OCI-LY3 (cell line): ENCODE data around the gene IL16.

ENCODE experiments used
- H2AFZ ChIP-seq: fragments of 200-600, 300-600 bp; shearing (Covaris generic); 2 replicates; pipeline ENCODE4 v1.6.0; 2014; ENCODE audit warnings: antibody characterized with exemption, low read depth, low read length
- H3K27ac ChIP-seq: fragments of 200-600, 300-600 bp; sonication (generic); 2 replicates; pipeline ENCODE4 v1.5.1; 2014; ENCODE audit warnings: mild to moderate bottlenecking, low read length, moderate library complexity, mixed read lengths
- H3K27me3 ChIP-seq: fragments of 200-600, 300-600 bp; sonication (generic); 2 replicates; pipeline ENCODE4 v1.6.1; 2014; ENCODE audit warnings: low read depth, low read length, mixed read lengths
- H3K36me3 ChIP-seq: fragments of 200-600, 300-600 bp; sonication (generic); replicated peaks from 2 replicates; pipeline ENCODE3; 2014; ENCODE audit warnings: low read depth, low read length, mixed read lengths
- H3K4me1 ChIP-seq: fragments of 300-600, 200-600 bp; sonication (generic); 2 replicates; pipeline ENCODE4 v1.6.1; 2014; ENCODE audit warnings: low read length, mixed read lengths
- H3K4me2 ChIP-seq: fragments of 200-600, 300-600 bp; sonication (generic); 2 replicates; pipeline ENCODE4 v1.6.1; 2014; ENCODE audit warnings: low read length, mixed read lengths
- H3K4me3 ChIP-seq: fragments of 300-600, 200-600 bp; sonication (generic); 2 replicates; pipeline ENCODE4 v1.5.1; 2014; ENCODE audit warnings: antibody characterized with exemption, mild to moderate bottlenecking, low read length, moderate library complexity
- H3K79me2 ChIP-seq: fragments of 300-600, 200-600 bp; shearing (Covaris generic); 2 replicates; pipeline ENCODE4 v1.6.1; 2014; ENCODE audit warnings: mild to moderate bottlenecking, low read length, mixed read lengths
- H3K9ac ChIP-seq: fragments of 300-600, 200-600 bp; shearing (Covaris generic); 2 replicates; pipeline ENCODE4 v1.6.0; 2014; ENCODE audit warnings: mild to moderate bottlenecking, low read length, moderate library complexity
- H3K9me3 ChIP-seq: fragments of 200-600, 300-600 bp; shearing (Covaris generic); 2 replicates; pipeline ENCODE4 v1.6.1; 2014; ENCODE audit warnings: low read length, mixed read lengths; ENCODE audit not compliant: insufficient read depth
- H4K20me1 ChIP-seq: fragments of 200-600, 300-600 bp; sonication (generic); 2 replicates; pipeline ENCODE4 v1.6.1; 2016; ENCODE audit warnings: low read length, mixed read lengths; ENCODE audit not compliant: insufficient read depth
- EZH2phosphoT487 ChIP-seq: fragments of 200-600 bp; shearing (Covaris generic); IDR thresholded peaks from 2 replicates; pipeline ENCODE4 v1.6.1; 2018; ENCODE audit warnings: antibody characterized with exemption, mixed run types, low read depth
- TF ChIP-seq, protein P1 (sequence below): fragments of 200-600, 300-600 bp; sonication (generic); IDR thresholded peaks from 2 replicates; pipeline ENCODE4 v1.5.1; 2014; ENCODE audit warnings: antibody characterized with exemption, low read length, low read depth

The IL16 gene

DNA sequence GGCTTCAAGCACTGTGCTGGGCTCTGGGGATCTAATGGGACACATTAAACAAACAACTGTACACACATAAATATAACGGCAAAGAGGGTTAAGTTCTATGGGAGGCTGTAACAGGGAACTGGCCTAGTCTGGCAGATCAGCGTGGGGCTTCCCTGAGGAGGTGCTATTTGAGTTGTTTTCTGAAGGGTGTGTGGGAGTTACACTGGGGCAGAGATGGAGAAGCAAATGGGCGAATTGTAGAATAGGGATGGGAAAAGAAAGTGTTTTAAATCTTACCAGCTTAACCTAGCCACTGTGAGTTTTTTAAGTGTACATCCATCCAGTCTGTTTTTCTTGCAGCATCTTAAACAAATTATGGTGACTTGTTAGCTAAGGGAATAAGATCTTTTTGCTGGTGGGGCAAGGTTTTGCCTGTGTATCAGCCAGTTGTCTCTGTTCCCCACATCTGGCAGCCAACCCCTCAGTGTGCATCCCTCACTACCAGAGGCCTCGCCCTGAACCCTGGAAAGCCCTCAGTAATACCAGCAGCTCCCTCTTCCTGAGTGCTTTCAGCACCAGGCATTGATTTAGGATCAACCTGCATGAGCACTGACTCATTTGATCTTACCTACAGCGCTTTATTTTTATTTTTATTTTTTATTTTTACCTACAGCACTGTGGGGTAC lies 10.9 kb upstream of the IL16 start:
- Histone ChIP-seq H3K9ac (no peak overlapping the region), H3K4me1 (no peaks in the 10 kb centered on the region), H4K20me1 (no peaks in the 10 kb centered on the region), H3K79me2 (no peaks in the 10 kb centered on the region), H3K4me2 (no peak overlapping the region), H3K36me3 (no peaks in the 10 kb centered on the region), H3K27me3 (peaks cover 27% of the 10 kb centered on the region), H3K27ac (no peak overlapping the region), H3K9me3 (no peaks in the 10 kb centered on the region), H2AFZ (no peak overlapping the region), H3K4me3 (no peak overlapping the region)
- TF ChIP-seq, protein P1, sequence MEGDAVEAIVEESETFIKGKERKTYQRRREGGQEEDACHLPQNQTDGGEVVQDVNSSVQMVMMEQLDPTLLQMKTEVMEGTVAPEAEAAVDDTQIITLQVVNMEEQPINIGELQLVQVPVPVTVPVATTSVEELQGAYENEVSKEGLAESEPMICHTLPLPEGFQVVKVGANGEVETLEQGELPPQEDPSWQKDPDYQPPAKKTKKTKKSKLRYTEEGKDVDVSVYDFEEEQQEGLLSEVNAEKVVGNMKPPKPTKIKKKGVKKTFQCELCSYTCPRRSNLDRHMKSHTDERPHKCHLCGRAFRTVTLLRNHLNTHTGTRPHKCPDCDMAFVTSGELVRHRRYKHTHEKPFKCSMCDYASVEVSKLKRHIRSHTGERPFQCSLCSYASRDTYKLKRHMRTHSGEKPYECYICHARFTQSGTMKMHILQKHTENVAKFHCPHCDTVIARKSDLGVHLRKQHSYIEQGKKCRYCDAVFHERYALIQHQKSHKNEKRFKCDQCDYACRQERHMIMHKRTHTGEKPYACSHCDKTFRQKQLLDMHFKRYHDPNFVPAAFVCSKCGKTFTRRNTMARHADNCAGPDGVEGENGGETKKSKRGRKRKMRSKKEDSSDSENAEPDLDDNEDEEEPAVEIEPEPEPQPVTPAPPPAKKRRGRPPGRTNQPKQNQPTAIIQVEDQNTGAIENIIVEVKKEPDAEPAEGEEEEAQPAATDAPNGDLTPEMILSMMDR, result no peak
- no peak for TF ChIP-seq EZH2phosphoT487

DNA sequence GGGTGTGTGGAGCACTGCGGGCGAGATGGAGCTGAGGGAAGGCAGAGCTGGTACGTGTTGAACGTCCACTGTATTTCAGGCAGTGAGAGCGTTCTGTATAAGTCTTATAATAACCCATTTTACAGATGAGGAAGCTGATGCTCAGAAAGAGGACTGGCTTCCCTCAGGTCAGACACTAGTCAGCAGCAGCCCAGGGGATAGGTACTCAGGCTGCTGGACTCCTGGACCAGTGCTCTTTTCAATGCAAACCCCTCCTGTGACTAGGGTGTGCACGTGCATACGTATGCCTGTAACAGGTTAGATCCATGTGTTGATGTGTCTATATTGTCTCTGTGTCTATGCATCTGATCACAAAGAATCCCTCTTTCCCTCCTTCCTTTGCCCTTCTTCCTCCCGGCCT lies 8.3 kb upstream of the IL16 start:
- no peak overlapping the region for H3K9ac ChIP-seq
- H3K4me2 ChIP-seq, result no peak overlapping the region
- peaks cover 12% of the 10 kb centered on the region for H3K27me3 ChIP-seq
- H3K36me3 ChIP-seq, result no peaks in the 10 kb centered on the region
- no peaks in the 10 kb centered on the region for H3K4me1 ChIP-seq
- no peak overlapping the region for H2AFZ ChIP-seq
- no peaks in the 10 kb centered on the region for H3K9me3 ChIP-seq
- H3K4me3 ChIP-seq, result no peak overlapping the region
- TF ChIP-seq, protein P1, result no peak
- no peak for TF ChIP-seq EZH2phosphoT487
- H4K20me1 ChIP-seq, result no peaks in the 10 kb centered on the region
- no peak overlapping the region for H3K27ac ChIP-seq
- H3K79me2 ChIP-seq, result no peaks in the 10 kb centered on the region

DNA sequence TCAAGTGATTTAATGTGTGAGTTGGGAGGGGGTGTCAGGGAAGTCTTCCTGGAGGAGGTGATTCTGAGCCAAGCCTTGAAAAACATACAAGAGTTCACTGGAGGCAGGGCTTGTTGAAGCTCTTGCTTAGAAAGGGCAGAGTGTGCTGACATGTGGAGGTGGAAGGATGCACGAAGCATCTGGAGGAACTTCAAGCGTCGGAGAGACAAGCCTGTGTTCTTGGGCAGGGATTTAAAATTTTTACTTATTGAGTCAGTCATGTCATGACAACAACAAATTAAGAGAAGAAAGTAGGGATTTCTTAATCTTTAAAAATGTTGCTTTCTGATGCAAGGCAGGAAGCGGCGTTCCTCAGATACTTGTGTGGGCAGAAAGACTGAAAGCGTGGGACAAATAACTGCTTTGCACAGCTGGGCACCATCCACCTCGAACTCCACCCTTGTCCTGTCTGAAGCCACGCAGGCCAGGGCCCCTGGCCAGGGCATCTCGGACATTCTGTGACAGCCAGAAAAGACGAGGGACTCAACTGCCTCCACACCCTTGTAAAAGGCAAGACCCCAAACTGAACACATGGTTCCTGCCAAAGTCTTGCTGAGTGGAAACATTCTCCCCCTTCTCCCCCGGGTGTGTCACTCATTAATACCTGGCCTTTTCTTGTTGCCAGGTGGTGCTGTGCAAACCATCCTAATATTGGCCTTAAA lies 6.9 kb upstream of the IL16 start:
- H2AFZ ChIP-seq, result no peak overlapping the region
- TF ChIP-seq, protein P1, result no peak
- TF ChIP-seq EZH2phosphoT487, result no peak
- no peak overlapping the region for H3K9ac ChIP-seq
- no peaks in the 10 kb centered on the region for H3K27me3 ChIP-seq
- no peak overlapping the region for H3K4me3 ChIP-seq
- no peak overlapping the region for H3K27ac ChIP-seq
- no peaks in the 10 kb centered on the region for H3K4me1 ChIP-seq
- H3K9me3 ChIP-seq, result no peaks in the 10 kb centered on the region
- no peak overlapping the region for H3K4me2 ChIP-seq
- no peaks in the 10 kb centered on the region for H3K79me2 ChIP-seq
- H4K20me1 ChIP-seq, result no peaks in the 10 kb centered on the region
- H3K36me3 ChIP-seq, result no peaks in the 10 kb centered on the region

DNA sequence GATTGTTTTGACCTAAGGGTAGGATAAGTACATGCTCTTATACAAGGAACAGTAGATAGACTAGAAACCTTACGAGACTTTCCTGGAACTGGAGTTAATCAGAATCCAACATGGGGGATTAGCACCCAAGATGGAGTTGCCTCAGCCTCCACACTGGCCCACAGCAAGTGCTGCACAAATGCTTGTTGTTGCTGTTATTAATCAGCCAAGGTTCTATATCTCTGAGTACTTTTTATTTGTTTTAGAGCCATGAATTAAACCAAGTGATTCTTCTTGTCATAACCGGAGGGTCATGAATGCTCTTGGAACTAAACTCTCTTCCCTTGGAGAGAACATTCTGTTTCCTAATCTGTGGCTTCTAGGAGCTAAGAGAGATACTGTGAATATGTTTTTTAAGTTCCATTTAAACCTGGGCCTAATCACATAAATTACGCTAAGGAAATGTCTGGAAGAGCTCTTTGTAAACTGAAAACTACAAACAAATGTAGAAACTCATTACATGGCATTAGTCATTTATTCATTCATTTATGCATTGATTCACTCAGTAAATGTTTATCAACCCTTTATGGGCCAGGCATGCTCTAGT lies 5.7 kb upstream of the IL16 start:
- Histone ChIP-seq H3K79me2 (no peaks in the 10 kb centered on the region), H3K27me3 (no peaks in the 10 kb centered on the region), H3K27ac (no peak overlapping the region), H3K9ac (no peak overlapping the region), H3K9me3 (no peaks in the 10 kb centered on the region), H2AFZ (no peak overlapping the region), H3K4me1 (no peaks in the 10 kb centered on the region), H3K4me2 (no peak overlapping the region), H4K20me1 (no peaks in the 10 kb centered on the region), H3K36me3 (no peaks in the 10 kb centered on the region), H3K4me3 (no peak overlapping the region)
- TF ChIP-seq EZH2phosphoT487, result no peak
- TF ChIP-seq, protein P1, result no peak
